ENCODE measurements around the gene ECSIT.
"Not testable (repeated sequence)": the region's sequence is repeated elsewhere in the genome, so short reads cannot be mapped to it uniquely, and the experiment has no call there.

- not testable (repeated sequence) for TF ChIP-seq ZNF274 (IDR thresholded peaks at IDR 0.05; ENCODE audit: low read depth, low read length); YY1 (IDR thresholded peaks at IDR 0.05; ENCODE audit: insufficient read depth, insufficient read length)
These were observed 44.8 kb upstream of the ECSIT start for GRCh38 chr19:11573763-11574162.

Data from NT2/D1 (cell line).